Forelimb muscle (tissue), 1 donor: ENCODE measurements around the gene DOCK11. TPM values are rescaled to one million over a fixed set of nuclear protein-coding genes. Genes with fewer than 3 reads are reported as not detected.

Experiments used
- DNase-seq: peaks from one replicate; pipeline ENCODE4 v3.0.0-alpha.2; 2013; ENCODE audit warnings: low read depth
- polyA plus RNA-seq: library from polyadenylated mRNA; unstranded; fragments of 120-200 nt; gene quantifications from one replicate; pipeline ENCODE4 v1.2.1, GENCODE V29; 2013; ENCODE audit not compliant: insufficient read length

DOCK11 gene
- polyA plus RNA-seq, 1 donor = 17.4 TPM

DNA sequence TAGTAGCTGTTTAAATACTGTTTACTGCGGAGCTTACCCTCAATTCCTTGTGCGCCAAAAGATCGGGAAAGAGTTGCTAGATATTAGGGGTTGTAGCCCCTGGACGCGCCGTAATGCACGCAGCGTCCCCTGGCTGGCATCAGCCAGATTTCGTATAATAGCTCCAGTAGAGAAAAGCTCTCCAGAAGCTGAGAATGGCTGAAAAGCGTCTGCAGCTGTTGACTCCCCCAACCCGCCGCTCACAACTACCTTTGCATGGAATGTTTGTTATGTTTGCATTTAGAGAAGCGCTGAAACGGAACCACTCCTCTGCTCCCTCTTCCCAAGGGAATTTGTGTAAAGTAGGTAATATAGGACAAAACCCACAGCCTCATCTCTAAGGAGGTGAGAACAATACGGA is 3.7 kb downstream of the DOCK11 start:
- DNase-seq = no peak

DNA sequence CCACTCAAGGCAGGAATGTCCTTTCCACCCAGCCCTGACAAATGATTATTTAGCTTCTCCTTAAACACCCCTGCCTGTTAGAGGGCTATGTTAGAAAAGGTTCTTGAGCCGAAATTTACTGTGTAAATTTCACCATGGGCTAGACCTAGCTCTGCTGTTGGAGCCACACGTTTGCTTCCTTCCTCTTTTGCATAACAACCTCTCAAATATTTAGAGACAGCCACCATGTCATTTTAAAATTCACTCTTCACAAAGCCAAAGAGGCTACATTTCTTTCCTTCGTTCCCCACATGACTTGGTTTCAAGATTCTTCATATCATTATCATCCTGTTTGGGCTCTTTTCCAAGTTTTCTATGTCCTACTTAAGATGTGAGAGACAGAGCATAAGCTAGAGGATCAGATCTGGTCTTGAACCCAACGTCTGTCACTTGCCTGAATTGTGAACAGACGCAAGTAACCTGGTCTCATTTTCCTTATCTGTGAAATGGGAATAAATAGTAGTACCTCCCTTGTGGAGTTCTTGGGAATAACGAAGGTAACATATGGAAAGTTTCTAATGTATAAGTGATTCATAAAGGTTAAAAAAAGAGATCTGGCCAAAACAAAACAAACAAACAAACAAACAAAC is 6.7 kb downstream of the DOCK11 start:
- DNase-seq = no peak

DNA sequence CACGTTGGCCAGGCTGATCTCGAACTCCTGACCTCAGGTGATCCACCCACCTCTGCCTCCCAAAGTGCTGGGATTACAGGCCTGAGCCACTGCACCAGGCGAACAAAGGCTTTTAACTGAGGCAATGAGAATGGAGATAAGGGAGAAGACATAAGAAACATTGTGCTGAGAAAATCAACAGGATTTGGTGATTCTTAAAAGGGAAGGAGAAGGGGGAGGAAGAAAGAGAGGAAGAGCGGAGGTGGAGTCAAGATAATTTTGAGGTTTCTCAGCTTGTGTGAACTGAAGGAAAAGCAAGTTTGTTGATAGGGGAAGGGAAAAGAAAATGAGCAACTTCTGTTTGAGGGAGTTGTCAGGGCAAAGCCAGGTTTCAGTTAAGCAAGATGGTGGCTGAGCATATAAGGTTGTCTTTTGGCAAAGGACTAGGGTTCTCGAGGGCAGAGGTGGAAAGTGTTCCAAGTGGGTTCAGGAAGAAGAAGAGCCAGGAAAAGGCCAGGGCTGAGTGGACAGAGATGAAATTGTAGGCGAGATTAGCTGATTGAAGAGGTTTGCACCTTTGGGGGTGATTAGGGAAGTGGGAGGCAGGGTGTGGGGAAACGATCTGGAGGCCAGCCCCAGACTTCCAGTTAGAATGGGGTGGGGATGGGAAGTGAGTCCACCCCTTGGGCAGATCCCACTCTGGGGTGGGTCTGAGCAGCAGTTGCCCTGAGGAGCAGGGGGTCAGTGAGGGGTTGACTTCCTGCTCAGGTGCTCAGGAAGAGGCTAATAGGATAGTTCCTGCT is 7.8 kb downstream of the DOCK11 start:
- DNase-seq = no peak

DNA sequence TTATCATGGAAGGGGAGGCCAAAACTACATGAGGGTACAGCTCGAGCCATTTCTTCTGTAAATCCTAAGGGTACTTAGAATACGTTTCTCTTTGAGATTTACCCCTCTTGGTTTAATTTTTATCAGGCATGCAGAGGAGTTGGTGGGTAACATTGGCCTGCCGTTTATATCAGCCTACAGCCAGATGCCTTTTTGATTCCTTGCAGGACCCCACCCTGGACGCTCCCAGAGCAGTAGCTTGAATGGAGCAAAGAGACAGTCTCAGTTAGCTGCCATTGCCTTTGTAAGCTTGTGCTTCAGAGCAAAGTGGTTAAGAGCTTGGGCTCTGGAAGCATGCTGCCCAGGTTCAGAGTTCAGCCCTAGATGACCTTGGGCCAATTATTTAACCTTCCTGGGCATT is 9.0 kb downstream of the DOCK11 start:
- no peak for DNase-seq

DNA sequence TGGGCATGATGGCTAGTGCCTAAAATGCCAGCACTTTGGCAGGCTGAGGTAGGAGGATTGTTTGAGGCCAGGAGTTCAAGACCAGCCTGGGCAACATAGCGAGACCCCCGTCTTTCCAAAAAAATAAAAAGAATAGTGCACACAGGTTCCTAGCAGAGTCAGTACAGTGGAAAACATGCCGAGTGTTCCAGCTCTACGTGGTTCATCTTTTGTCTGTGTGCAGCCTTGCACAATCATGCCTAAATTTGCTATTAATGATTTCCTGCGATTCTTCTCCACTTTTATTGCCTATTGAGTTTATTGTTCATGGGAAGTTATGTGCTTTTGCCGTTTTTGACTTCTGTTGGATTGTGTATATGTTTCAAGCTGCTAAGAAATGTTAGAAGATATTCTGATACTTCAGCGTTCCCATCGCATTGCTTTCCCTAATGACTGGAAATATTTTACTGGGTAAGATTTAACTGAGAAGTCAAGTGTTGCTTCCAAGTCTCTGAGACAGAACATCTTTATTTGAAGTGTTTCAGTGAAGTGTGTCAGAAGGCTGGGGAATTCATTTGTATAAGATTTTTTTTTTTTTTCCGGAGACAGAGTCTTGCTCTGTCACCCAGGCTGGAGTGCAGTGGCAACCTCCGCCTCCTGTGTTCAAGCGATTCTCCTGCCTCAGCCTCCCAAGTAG is 11.3 kb downstream of the DOCK11 start:
- DNase-seq = no peak

DNA sequence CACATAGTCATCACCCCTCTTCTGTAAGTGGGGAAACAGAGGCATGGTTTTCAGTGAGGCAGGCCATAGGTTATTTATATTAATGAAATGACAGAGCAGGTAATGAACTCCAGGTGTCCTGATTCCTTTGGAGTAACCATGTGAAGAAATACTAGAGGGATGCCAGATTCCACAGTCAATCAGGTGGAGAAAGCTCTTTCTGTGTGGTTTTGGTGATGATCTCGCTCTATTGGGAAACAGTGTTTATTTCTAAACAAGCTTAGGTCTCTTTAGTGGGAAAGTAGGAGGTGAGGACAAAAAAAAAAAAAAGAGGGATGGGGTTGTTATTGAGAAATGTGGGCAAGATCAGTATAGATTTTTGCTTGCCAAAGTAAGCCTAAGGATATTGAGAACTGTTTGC is 12.2 kb downstream of the DOCK11 start:
- DNase-seq = no peak

DNA sequence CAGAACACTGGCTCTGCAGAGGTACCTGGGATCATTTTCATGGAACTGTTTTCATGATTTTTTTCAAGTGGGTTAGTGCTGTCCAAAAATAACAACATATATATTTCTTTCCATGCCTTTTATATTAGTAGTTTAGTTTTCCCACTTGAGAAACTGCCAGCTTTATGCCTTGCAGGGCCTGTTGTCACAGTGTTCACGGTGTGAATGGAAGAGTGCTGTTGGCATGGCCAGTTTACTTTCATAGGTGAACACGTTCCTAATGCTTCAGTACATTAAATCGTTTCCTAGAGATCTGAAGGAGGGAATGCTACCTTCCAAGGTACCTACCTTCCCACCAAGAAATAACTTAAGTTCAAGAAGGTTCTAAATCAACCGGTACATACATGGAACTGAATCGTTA is 12.6 kb downstream of the DOCK11 start:
- no peak for DNase-seq

DNA sequence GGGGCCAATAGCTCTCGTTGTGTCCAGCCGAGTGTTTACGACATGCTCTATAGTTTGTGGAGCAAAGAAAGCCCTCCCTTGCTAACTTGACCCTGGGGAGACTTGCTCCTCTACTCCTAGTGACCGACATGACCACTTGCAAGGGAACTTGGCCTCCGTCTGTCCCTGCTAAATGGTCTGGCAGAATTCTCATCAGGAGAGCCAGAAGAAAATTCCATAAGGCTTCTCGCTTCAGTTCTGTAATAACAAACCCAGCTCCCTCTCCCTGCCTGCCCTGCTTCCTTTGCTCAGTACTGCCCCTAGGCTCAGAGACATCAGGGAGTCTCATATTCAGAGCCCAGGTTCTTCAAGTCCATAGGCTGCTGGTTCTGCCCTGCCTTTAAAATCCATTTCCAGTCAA is 13.0 kb downstream of the DOCK11 start:
- no peak for DNase-seq

DNA sequence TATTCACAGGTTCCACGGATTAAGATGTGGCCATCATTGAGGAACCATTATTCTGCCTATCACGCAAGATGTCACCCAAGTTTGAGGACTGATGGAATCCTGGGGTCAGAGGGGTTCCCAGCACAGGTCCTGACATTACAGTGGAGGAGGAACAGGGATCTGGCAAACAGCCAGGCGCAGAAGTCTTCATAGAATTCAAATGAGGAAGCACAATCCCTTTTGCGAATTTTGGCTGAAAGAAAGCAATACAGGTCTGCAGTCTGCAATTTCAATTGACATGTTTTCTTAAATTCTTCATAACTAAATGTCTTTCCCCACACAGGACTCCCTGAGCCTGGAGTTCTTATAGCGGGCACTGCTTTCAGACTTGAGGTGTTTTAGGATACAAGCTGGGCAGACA is 14.5 kb downstream of the DOCK11 start:
- DNase-seq = no peak

DNA sequence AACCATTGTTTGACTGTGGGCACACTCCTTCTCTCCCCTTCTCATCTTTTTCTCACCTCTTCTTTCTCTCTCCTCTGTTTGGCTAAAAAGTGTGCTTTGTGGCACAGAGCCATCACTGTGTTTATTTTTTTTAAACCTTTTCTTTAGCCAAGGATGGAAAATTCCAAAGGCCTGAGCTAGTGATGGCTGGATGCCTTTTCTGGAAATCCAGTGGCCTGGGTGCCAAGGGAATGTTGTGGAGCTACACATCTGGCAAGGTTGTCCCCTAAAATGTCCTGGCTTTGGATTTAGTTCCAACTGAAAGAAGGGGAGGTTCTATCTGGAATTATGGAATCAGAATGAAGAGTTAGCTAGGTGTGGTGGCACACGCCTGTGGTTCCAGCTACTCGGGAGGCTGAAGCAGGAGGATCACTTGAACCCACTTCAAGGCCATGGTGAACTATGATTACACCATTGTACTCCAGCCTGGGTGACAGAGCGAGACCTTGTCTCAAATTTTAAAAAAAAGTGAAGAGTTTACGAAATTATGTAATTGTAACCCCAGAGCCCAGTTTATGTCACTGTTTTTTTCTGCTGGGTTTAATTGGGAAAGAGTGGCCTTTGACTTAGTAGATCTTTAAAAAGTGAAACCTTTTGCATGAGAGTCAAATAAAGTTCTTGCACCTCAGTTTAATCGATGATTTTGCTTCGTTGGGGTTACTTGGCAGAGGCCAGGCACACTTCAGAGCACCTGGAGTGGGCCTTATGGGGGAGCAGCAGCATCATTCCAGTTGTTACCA is 17.7 kb downstream of the DOCK11 start:
- no peak for DNase-seq

DNA sequence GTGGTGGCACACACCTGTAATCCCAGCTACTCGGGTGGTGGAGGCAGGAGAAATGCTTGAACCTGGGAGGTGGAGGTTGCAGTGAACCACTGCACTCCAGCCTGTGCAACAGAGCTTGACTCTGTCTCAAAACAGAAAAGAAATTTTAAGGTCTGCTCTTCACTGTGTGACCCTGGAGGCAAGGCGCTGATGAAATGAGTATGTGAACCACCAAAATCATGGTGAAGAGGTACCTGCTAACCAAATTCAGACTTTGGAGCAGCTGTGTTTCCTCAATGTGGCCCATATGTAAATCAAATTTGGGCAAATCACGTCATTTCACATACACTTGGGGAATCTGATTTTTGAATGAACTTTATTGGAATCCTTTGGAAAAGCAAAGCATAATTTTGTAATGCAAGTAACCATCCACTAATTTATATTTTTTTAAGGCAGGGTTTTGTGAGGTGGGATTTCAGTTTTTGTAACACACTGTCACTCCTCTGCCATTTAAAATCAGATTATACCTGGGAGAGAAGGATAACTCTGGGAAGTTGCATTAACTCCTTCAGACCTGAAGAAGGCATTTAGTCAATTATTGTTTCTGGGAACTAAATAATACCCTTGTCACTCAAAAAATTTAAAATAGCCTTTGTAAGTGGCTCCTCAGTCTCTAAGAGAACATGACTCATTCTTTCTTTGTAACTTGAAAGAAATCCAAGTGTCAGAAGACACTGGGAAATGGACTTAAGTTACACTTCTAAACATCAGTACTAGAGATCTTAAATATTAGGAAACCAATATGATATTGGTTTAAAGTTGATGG is 24.0 kb downstream of the DOCK11 start:
- no peak for DNase-seq

DNA sequence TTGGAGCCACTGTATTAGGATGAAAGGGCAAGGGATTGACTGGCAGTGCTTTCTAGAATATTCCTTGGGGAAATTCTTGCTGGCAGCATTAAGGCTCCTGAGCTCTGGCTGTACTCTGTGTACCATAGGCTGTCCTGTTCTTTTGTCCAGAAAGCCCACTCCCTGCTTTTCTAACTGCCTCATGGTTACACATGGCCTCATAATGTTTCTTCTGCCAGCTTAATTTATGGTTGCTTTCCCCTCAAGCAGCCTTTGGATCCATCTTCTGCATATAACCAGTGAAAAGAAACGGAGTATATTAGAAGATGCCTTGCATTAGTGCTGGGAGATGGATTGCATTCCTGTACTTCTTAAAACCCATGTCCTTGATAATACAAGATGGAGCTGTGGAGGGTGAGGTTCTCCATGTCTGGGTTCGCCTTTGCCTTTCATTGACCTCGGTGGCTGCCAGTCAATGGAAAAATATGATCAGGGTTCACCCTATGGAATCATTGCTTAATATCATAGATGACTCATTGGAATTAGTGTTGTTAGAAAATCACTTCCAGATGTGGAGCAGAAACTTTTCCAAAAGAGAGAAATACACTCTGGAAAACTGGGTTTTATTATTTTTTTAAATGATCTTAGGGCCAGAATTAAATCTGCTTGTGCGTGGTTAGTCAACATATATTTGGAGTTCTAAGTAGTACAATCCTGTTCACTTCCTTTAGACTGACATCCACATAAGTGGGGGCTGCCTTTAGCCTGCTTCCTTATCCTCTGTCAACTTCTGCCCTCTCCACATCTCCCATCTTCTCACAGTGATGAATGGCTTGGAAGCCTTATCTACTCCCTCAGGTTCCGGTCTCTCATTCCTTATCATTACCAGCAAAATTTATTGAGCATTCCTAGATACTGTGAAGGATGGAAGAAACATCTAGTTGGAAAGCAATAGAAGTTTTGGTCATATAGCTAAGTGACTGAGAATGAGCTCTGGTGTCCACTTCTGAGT is 24.9 kb downstream of the DOCK11 start:
- peak; percentile 75 for DNase-seq

DNA sequence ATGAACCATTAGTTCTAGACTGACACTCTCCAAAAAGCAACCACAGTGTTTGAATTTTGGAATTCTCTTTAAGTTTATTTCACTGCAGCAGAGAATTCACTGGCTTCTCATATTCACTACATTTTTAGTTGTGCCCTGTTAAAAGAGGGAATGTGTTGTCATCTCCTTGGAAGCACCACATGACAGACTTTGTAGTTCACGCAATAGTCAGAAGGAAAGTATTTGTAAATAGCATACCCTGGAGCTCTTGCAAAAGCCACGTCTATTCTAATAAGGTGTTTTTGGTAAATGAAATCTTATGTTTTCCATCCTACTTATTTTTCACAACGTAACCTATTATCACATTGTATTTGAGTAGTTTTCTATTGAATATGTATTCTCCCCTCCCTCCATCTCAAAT is 25.8 kb downstream of the DOCK11 start:
- DNase-seq = no peak

DNA sequence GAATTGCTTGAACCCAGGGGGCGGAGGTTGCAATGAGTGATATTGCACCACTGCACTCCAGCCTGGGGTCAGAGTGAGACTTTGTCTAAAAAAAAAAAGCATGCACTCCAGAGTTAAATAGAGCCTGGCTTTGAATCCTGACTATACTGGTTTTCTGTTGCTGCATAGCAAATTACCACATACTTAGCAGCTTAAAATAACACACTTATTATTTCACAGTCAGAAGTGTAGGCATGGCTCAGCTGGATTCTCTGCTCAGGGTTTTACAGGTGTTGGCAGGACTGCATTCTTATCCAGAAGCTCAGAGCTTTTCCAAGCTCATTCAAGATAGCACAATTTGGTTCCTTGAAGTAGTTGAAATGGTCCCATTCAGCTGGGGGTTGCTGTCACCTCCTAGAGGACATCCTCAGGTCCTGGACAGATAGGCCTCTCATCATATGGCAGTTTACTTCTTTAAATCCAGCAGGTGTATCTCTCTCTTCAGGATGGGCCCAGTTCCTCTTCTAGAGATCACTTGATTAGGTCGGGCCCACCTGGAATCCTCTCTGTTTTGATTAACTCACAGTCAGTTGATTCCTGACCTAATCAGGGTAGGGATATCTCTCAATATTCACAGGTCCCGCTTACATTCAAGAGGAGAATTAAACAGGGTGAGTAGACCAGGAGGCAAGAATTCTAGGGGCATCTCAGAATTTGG is 26.8 kb downstream of the DOCK11 start:
- DNase-seq = no peak

DNA sequence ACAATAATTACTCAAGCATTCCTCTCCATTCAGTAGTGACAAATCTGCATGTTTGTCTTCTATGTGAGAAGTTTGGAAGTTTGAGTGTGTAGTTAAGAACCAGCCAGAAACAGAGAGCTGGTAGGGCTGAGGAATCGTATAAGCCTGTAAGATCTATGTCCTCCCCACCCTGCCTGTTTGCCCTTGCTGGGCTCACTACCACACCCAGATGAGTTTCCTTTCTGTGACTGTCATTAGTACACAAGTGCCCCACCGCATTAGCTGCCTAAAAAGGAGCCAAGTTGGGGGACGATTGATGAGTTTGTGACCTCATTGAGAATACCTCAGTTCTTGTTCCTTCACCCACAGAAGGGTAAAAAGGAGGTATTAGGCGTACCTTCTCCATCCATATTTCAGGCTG is 28.3 kb downstream of the DOCK11 start:
- no peak for DNase-seq

DNA sequence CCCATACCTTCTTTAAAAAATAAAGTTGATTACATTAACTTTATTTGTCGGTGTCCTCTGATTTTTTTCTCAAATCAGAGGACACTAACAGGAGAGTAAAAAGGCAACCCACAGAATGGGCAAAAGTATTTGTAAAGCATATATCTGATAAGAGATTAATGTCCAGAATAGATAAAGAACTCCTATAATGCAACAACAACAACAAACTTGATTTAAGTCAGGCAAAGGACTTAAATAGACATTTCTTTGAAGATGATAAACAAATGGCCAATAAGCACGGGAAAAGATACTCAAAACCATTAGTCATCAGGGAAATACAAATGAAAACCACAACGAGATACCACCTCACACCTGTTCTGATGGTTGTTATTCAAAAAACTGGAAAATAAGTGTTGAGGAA is 28.7 kb downstream of the DOCK11 start:
- DNase-seq = no peak

DNA sequence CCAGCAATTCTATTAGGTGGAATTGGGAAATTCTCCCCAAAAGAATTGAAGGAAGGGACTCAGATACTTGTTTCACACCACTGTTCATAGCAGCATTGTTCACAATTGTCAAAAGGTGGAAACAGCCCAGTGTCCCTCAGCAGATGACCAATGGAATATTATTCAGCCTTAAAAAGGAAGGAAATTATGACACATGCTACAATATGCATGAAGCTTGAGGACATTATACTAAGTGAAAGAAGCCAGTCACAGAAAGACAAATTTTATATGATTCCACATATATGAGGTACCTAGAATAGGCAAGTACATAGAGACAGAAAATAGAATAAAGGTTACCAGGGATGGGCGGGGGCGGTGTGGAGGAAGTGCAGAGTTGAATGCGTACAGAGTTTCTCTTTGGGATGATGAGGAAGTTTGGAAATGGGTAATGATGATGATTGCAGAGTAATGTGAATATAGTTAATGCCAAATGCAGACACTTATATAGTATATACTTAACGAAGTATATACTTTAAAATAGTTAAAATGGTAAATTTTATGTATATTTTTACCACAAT is 29.6 kb downstream of the DOCK11 start:
- DNase-seq = no peak

DNA sequence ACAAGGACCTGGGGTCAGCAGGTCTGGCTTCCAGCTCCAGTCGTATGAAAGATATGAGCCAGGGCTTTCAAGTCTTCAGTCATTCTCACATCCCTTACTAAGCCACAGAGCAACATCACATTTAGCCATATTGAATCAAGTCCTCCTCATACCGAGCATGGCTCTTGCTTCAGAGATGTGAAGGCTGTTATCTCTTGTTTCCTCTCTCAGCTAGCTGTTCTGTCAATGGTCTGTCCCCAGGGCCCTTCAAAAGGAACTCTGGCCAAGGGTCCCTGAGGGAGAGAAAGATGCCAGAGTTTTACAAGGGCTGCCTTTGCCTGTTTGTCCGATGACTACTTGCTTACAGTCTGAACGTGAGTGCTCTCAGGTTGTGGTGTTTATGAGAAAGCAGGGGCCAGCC is 30.5 kb downstream of the DOCK11 start:
- DNase-seq = no peak

DNA sequence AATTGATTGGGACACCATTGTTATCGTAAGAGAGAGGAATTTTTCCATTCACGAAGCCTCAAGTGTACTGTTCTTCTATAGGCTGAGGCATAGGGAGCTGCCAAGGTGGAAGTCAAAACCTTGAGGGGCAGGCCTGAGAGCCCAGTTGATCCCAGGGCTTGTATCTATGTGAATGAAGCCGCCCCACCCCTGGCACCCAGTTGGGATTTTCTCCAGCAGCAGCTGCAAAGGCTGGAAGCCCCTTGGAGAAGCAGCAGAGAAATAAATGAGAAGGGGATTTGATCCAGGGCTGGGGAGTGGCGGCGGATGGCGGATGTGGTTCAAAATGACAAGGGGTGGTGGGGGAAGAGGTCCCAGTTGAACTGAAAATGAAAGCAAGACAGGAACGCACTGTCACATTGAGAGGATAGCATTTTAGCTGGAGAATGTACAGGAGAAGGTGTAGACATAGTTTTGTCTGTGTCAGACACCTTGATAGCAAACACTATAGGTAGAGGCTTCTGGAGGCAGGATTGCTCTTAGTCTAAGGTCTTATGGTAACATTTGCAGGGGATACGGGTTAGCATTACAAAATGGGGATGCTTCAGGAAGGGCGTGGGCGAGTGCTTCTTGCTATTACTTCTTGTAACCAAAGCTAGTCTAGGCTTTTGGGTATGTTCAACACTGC is 32.6 kb downstream of the DOCK11 start:
- DNase-seq = no peak
